ENCODE data around the gene FXYD2. TPM values are rescaled to one million over a fixed set of nuclear protein-coding genes. Genes with fewer than 3 reads are reported as not detected.

The FXYD2 gene
- total and polyA plus RNA-seq, 2 of the 4 experiments (the other 2 are of a cell fraction), result 0.09 TPM; not detected in 1

DNA sequence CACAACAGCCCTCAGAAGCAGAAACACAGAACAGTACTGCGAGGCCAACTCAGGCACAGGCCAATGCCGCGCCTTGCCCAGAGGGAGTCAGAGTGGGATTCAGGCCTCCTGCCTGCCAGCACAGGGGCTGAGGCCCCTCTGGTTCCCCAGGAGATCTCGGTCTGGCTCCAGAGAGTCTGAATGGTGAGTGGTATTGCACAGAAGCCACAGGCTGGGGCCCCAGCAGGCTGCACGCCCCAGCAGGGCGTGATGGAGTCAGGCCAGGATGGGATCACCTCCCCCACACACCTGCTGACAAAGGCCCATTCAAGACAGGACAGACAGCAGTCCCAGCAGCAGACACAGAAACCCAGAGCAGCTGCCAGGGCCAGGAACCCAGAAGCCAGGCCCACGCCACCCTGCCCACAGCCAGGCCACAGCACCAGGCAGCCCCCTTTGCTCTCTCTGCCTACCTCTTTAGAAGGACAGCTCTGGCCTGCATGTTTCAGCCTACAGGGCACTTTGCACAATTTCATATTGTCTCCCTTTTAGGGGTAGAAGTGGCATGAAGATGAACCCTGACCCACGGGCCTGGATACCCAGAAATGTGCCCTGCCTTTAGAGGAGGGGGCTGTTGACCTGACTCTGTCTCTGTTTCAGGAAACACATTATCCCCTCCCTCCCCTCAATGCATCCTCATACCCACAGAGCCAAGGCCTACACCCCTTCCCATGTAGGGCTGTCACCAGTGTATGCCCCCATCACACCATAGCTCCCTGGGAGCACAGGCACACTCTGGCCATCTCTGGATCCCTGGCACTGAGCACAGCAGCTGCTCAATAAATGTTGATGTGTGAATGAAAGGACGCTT is 45.8 kb upstream of the FXYD2 start:
- Histone ChIP-seq H3K27me3 (ENCODE audit: control insufficient read depth, insufficient read depth, low read length) (peaks cover 33% of the 10 kb centered on the region), H4K91ac (ENCODE audit: insufficient read depth, low read depth, low read length) (no peak overlapping the region), H3K4me3 (ENCODE audit: insufficient read depth, low read depth, low read length) (no peak overlapping the region), H3K9me3 (ENCODE audit: control insufficient read depth, insufficient read depth, low read length) (no peaks in the 10 kb centered on the region), H3K23ac (ENCODE audit: low read depth, low read length) (no peak overlapping the region), H4K20me1 (ENCODE audit: insufficient read depth, low read length) (no peaks in the 10 kb centered on the region), H4K8ac (ENCODE audit: low read depth in 2 of 2, low read length in 2 of 2) (no peak overlapping the region), H2BK5ac (ENCODE audit: low read depth, low read length, poor library complexity, severe bottlenecking) (no peak overlapping the region), H2BK120ac (ENCODE audit: low read depth, low read length) (no peak overlapping the region), H3K9ac (ENCODE audit: low read depth, low read length) (no peak overlapping the region), H3K14ac (replicated peaks; ENCODE audit: low read depth, low read length) (no peak overlapping the region), H3K79me1 (ENCODE audit: low read depth in 1 of 2, low read length in 2 of 2) (no peaks in the 10 kb centered on the region), H2AK5ac (ENCODE audit: low read depth, low read length) (no peak overlapping the region), H3K4ac (ENCODE audit: low read depth, low read length) (no peak overlapping the region), H2BK15ac (ENCODE audit: low read depth, low read length) (no peak overlapping the region), H2BK20ac (ENCODE audit: low read depth, low read length) (no peak overlapping the region), H4K5ac (ENCODE audit: low read depth, low read length) (no peak overlapping the region), H3K56ac (ENCODE audit: extremely low read depth, insufficient read depth, low read length) (no peak overlapping the region), H2AK9ac (replicated peaks; ENCODE audit: low read depth, low read length, poor library complexity) (no peak overlapping the region), H3K4me2 (ENCODE audit: low read depth, low read length) (no peak overlapping the region), H3K18ac (ENCODE audit: low read depth, low read length) (no peak overlapping the region), H3K4me1 (ENCODE audit: control insufficient read depth, insufficient read depth, low read length) (no peaks in the 10 kb centered on the region), H3K27ac (ENCODE audit: insufficient read depth, low read length) (no peak overlapping the region), H3K9me1 (ENCODE audit: insufficient read depth, low read length) (no peaks in the 10 kb centered on the region), H3K36me3 (ENCODE audit: control insufficient read depth, insufficient read depth, low read length) (no peaks in the 10 kb centered on the region), H2AFZ (replicated peaks; ENCODE audit: low read length, poor library complexity) (no peak overlapping the region)
- POLR2A ChIA-PET (ENCODE audit: unreplicated experiment), result interaction anchor here (0.6 kb wide), 1 partner anchor 207 kb away, joined by 5 read pairs; no protein-coding TSS in a partner anchor
- CTCF ChIA-PET, result no interaction called here
- BruUV-seq (replicated peaks), result no TSS peak
- ATAC-seq (ENCODE audit: low read depth) (no peak), DNase-seq (no peak)
- TF ChIP-seq SMC3 (IDR thresholded peaks at IDR 0.05; ENCODE audit: low read depth, low read length), result no peak
- TF ChIP-seq RAD21 (IDR thresholded peaks at IDR 0.05; ENCODE audit: low read length), result no peak
- no peak for TF ChIP-seq CHD1 (IDR thresholded peaks at IDR 0.05; ENCODE audit: low read depth, low read length)
- TF ChIP-seq MAZ (IDR thresholded peaks at IDR 0.05; ENCODE audit: borderline replicate concordance, low read depth, low read length), result no peak
- in situ Hi-C loops (cut with MboI; ENCODE audit: low sequenced_read_pairs) (no loop called here), intact Hi-C loops (cut with micrococcal nuclease) (no loop called here), dilution Hi-C loops (cut with HindIII; ENCODE audit: low sequenced_read_pairs, unreplicated experiment) (no loop called here)
- 80% methylated on average over 1 of the region's 9 CpGs; no CpG with 5 or more reads in 1 of the 2 experiments for WGBS, 2 experiments (ENCODE audit: extremely low coverage in 2 of 2, insufficient read length in 1 of 2)

Data from IMR-90 (cell line).